SU-DHL-6 (cell line): ENCODE results near the gene BAIAP2L1.
"Not testable (repeated sequence)": the region's sequence is repeated elsewhere in the genome, so short reads cannot be mapped to it uniquely, and the experiment has no call there.

Experiments used
- H2AFZ ChIP-seq: fragments of 200-600 bp; sonication (generic); 2 replicates; pipeline ENCODE4 v1.6.1; 2014; ENCODE audit warnings: low read depth, mild to moderate bottlenecking, moderate library complexity, mixed read lengths, antibody characterized with exemption, low read length; ENCODE audit not compliant: severe bottlenecking
- H3F3A ChIP-seq: fragments of 200-600 bp; shearing (Covaris generic); 2 replicates; pipeline ENCODE4 v1.6.0; 2016; ENCODE audit warnings: antibody characterized with exemption, mild to moderate bottlenecking; ENCODE audit not compliant: insufficient read depth
- H3K27ac ChIP-seq: fragments of 200-600 bp; sonication (generic); 2 replicates; pipeline ENCODE4 v1.5.1; 2016; ENCODE audit warnings: low read depth, mild to moderate bottlenecking, low read length, moderate library complexity, mixed read lengths
- H3K27me3 ChIP-seq: fragments of 200-600 bp; sonication (generic), shearing (Covaris generic); 2 replicates; pipeline ENCODE4 v1.6.0; 2014; ENCODE audit warnings: mild to moderate bottlenecking, low read length
- H3K36me3 ChIP-seq: fragments of 200-600 bp; sonication (generic); 2 replicates; pipeline ENCODE4 v1.6.1; 2014; ENCODE audit warnings: mild to moderate bottlenecking, low read length, mixed read lengths
- H3K4me2 ChIP-seq: fragments of 300-600, 200-600 bp; shearing (Covaris generic), sonication (generic); 2 replicates; pipeline ENCODE4 v1.6.0; 2014; ENCODE audit warnings: low read length, low read depth, mild to moderate bottlenecking; ENCODE audit not compliant: poor library complexity, severe bottlenecking
- H3K4me3 ChIP-seq: fragments of 200-600 bp; sonication (generic); 2 replicates; pipeline ENCODE4 v1.5.1; 2014; ENCODE audit warnings: antibody characterized with exemption, low read length, mild to moderate bottlenecking, mixed read lengths; ENCODE audit not compliant: insufficient read depth, poor library complexity, severe bottlenecking
- H3K79me2 ChIP-seq: fragments of 200-600 bp; sonication (generic); 2 replicates; pipeline ENCODE4 v1.6.1; 2014; ENCODE audit warnings: mild to moderate bottlenecking, low read length, moderate library complexity; ENCODE audit not compliant: insufficient read depth
- H3K9ac ChIP-seq: fragments of 200-600 bp; sonication (generic); 2 replicates; pipeline ENCODE4 v1.7.0; 2014; ENCODE audit warnings: mild to moderate bottlenecking, low read length
- H3K9me2 ChIP-seq: fragments of 200-600 bp; sonication (generic); replicated peaks from 2 replicates; pipeline ENCODE4 v1.6.1; 2014; ENCODE audit warnings: low read length; ENCODE audit not compliant: insufficient read depth
- H3K9me3 ChIP-seq: fragments of 200-600 bp; sonication (generic); 2 replicates; pipeline ENCODE4 v1.6.1; 2014; ENCODE audit warnings: low read length, mixed read lengths; ENCODE audit not compliant: insufficient read depth
- H4K20me1 ChIP-seq: fragments of 200-600 bp; sonication (generic); 2 replicates; pipeline ENCODE4 v1.6.1; 2014; ENCODE audit warnings: low read depth, mild to moderate bottlenecking, antibody characterized with exemption, low read length, moderate library complexity, mixed read lengths
- EZH2phosphoT487 ChIP-seq: fragments of 200-600 bp; sonication (generic), shearing (Covaris generic); conservative IDR thresholded peaks from 2 replicates; pipeline ENCODE4 v1.6.1; 2018; ENCODE audit warnings: mild to moderate bottlenecking, antibody characterized with exemption, low read length, moderate library complexity, mixed read lengths
- TF ChIP-seq, protein P1 (sequence below): fragments of 200-600 bp; sonication (generic); IDR thresholded peaks from one replicate; pipeline ENCODE4 v1.5.1; 2017; ENCODE audit warnings: antibody characterized with exemption, mild to moderate bottlenecking, low read length, moderate library complexity; ENCODE audit not compliant: insufficient read depth, poor library complexity, severe bottlenecking

Gene BAIAP2L1

DNA sequence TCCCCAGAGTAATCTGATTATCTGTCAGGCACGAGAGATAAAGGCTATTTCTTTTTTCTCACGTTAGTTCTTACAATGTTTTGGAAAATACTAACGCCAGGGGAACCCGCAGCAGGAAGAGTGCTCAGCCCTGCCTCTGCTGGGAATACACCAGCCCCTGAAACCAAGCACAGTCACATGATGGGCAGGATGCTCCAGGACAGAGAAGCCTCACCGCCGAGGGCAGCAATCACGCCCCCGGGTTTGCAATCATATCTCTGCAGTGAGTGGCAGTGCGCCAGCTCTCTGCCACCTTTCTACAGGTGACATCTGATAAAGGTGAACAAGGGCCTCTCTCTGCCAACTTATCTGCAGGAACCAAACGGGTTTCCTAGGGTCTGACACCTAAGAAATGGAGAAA lies 79.6 kb downstream of the BAIAP2L1 start:
- no peak overlapping the region for H3K4me3 ChIP-seq
- H4K20me1 ChIP-seq: no peaks in the 10 kb centered on the region
- H3K9ac ChIP-seq: no peak overlapping the region
- no peaks in the 10 kb centered on the region for H3K79me2 ChIP-seq
- TF ChIP-seq EZH2phosphoT487: no peak
- TF ChIP-seq, protein P1, sequence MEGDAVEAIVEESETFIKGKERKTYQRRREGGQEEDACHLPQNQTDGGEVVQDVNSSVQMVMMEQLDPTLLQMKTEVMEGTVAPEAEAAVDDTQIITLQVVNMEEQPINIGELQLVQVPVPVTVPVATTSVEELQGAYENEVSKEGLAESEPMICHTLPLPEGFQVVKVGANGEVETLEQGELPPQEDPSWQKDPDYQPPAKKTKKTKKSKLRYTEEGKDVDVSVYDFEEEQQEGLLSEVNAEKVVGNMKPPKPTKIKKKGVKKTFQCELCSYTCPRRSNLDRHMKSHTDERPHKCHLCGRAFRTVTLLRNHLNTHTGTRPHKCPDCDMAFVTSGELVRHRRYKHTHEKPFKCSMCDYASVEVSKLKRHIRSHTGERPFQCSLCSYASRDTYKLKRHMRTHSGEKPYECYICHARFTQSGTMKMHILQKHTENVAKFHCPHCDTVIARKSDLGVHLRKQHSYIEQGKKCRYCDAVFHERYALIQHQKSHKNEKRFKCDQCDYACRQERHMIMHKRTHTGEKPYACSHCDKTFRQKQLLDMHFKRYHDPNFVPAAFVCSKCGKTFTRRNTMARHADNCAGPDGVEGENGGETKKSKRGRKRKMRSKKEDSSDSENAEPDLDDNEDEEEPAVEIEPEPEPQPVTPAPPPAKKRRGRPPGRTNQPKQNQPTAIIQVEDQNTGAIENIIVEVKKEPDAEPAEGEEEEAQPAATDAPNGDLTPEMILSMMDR: no peak
- H3K4me2 ChIP-seq: no peak overlapping the region
- H3F3A ChIP-seq: no peaks in the 10 kb centered on the region
- no peaks in the 10 kb centered on the region for H3K36me3 ChIP-seq
- H2AFZ ChIP-seq: no peak overlapping the region
- H3K9me3 ChIP-seq: peaks cover 4% of the 10 kb centered on the region; the same call in 1 of the 2 replicates
- no peak overlapping the region for H3K27ac ChIP-seq
- no peaks in the 10 kb centered on the region for H3K9me2 ChIP-seq
- H3K27me3 ChIP-seq: no peaks in the 10 kb centered on the region

DNA sequence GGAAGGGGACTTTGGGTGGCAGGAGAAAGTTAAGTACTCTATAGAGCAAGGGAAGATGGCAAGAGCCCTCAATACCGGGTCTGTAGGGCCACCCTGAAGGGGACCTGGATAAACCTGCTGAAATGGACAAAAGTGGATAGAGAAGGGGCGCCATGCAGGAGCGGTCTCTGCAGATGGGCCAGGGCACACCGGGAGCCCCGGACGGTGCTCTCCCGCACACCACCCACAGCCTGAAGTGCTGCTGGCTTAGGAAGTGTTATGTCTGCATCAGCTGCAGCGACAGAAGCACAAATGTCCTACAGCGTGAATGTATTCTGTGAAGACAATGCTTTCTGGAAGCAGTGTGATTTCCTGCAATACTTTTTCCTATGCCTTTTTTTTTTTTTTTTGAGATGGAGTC lies 81.7 kb downstream of the BAIAP2L1 start:
- H3K9me2 ChIP-seq: no peaks in the 10 kb centered on the region

DNA sequence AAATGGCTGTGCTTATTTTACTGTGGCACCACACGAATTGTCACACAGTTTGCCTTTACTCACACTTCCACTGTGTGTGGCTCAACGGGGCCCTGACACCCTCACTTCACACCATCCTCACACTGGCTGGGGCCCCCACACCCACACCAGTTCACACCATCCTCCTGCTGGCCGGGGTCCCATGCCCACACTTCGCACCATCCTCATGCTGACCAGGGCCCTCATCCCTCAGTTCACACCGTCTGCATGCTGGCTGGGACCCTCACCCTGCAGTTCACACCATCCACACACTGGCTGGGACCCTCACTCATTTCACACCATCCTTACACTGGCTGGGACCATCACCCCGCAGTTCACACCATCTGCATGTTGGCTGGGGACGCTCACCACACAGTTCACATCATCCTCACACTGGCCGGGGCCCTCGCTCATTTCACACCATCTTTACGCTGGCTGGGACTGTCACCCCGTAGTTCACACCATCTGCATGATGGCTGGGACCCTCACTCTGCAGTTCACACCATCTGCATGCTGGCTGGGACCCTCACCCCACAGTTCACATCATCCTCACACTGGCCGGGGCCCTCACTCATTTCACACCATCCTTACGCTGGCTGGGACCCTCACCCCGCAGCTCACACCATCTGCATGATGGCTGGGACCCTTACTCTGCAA lies 83.4 kb downstream of the BAIAP2L1 start:
- Histone ChIP-seq H3K27ac (no peak overlapping the region), H3K9ac (no peak overlapping the region), H3F3A (no peaks in the 10 kb centered on the region), H3K36me3 (no peaks in the 10 kb centered on the region; the same call in 1 of the 2 replicates), H3K4me3 (no peak overlapping the region), H3K9me3 (peaks cover 11% of the 10 kb centered on the region; the same call in 1 of the 2 replicates), H3K27me3 (no peaks in the 10 kb centered on the region), H2AFZ (no peak overlapping the region), H4K20me1 (no peaks in the 10 kb centered on the region), H3K9me2 (no peaks in the 10 kb centered on the region), H3K79me2 (no peaks in the 10 kb centered on the region), H3K4me2 (no peak overlapping the region)
- TF ChIP-seq EZH2phosphoT487: no peak
- TF ChIP-seq, protein P1: no peak

More for the DNA sequence above, 81.7 kb downstream of the BAIAP2L1 start:
- Histone ChIP-seq H3K27me3 (no peaks in the 10 kb centered on the region), H3K9me3 (peaks cover 11% of the 10 kb centered on the region; the same call in 1 of the 2 replicates), H3K27ac (no peak overlapping the region), H2AFZ (no peak overlapping the region), H3K36me3 (no peaks in the 10 kb centered on the region; the same call in 1 of the 2 replicates), H3K4me3 (no peak overlapping the region), H4K20me1 (no peaks in the 10 kb centered on the region), H3F3A (no peaks in the 10 kb centered on the region), H3K4me2 (no peak overlapping the region), H3K9ac (no peak overlapping the region), H3K79me2 (no peaks in the 10 kb centered on the region)
- TF ChIP-seq EZH2phosphoT487: no peak
- TF ChIP-seq, protein P1: no peak

DNA sequence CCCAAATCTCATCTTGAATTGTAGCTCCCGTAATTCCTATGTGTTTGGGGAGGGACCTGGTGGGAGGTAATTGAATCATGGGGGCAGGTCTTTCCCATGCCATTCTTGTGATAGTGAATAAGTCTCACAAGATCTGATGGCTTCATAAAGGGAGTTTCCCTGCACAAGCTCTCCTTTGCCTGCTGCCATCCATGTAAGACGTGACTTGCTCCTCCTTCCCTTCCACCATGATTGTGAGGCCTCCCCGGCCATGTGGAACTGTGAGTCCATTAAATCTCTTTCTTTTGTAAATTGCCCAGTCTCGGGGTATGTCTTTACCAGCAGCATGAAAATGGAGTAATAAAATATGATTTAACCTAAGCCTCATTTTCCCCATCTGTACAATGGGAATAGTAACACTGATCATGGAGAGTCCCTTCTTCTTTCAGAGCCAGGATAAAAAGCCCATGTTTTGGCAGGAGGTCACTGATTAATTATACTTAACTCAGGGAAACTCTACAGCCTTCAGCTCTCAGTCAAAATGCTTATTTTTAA lies 84.8 kb downstream of the BAIAP2L1 start:
- not testable (repeated sequence) for H3K4me3 ChIP-seq, H3K36me3 ChIP-seq, H3F3A ChIP-seq, H3K79me2 ChIP-seq, H2AFZ ChIP-seq, H3K27me3 ChIP-seq, H3K4me2 ChIP-seq, H3K9ac ChIP-seq, H4K20me1 ChIP-seq, H3K27ac ChIP-seq, H3K9me2 ChIP-seq
- peaks cover 11% of the 10 kb centered on the region; the same call in 1 of the 2 replicates for H3K9me3 ChIP-seq
